Heart right ventricle (tissue), 16 donors: Measurements from ENCODE around the gene HADH. TPM values are rescaled to one million over a fixed set of nuclear protein-coding genes. Genes with fewer than 3 reads are reported as not detected.

Experiments used
- ATAC-seq, 8 donors: fragments of 200-7000 bp; cut with Tn5 transposase; one replicate each; pipeline ENCODE4 v1.9.1; 2020; ENCODE audit warnings: mild to moderate bottlenecking in 8 of 8, moderate library complexity in 8 of 8, moderate number of reproducible peaks in 1 of 8
- DNase-seq, 2 donors: peaks; one replicate each; pipeline ENCODE4 v3.0.0-alpha.2; 2020
- H3K27ac ChIP-seq, 10 donors: fragments of 200-600 bp; sonication (generic) in 2 of 10; one replicate each; pipeline versions ENCODE4 v1.5.0 to v1.8.0; 2020 to 2022; ENCODE audit warnings: mild to moderate bottlenecking in 3 of 10
- H3K27me3 ChIP-seq, 7 donors: fragments of 200-600 bp; one replicate each; pipeline ENCODE4 v1.8.0; 2021 to 2022; ENCODE audit warnings: mild to moderate bottlenecking in 2 of 7
- H3K36me3 ChIP-seq, 9 donors: fragments of 200-600 bp; sonication (generic) in 1 of 9; one replicate each; pipeline versions ENCODE4 v1.5.0 to v1.8.0; 2020 to 2022; ENCODE audit warnings: mild to moderate bottlenecking in 2 of 9
- H3K4me1 ChIP-seq, 9 donors: fragments of 200-600 bp; sonication (generic) in 1 of 9; one replicate each; pipeline versions ENCODE4 v1.5.0 to v1.8.0; 2020 to 2022; ENCODE audit warnings: mild to moderate bottlenecking in 4 of 9
- H3K4me3 ChIP-seq, 10 donors: fragments of 200-600 bp; sonication (generic) in 2 of 10; one replicate each; pipeline versions ENCODE4 v1.5.0 to v1.8.0; 2020 to 2022; ENCODE audit warnings: mild to moderate bottlenecking in 7 of 10, moderate library complexity in 2 of 10
- H3K9me3 ChIP-seq, 11 donors: fragments of 200-600 bp in 10 of 11; sonication (generic) in 2 of 11; one replicate each; pipeline versions ENCODE4 v1.5.0 to v1.8.0; 2013 to 2022; ENCODE audit warnings: mild to moderate bottlenecking in 2 of 11, control low read depth in 1 of 11, moderate library complexity in 1 of 11
- CTCF ChIP-seq, 9 donors: fragments of 200-600 bp; sonication (generic) in 2 of 9; IDR thresholded peaks; one replicate each; pipeline versions ENCODE4 v1.5.0 to v1.8.0; 2021 to 2022; ENCODE audit warnings: antibody characterized with exemption in 9 of 9, mild to moderate bottlenecking in 5 of 9, moderate library complexity in 1 of 9
- WGBS, 2 donors: extraction: QIAGEN DNeasy Blood & Tissue Kit; methylation state at CpG; one replicate each; pipeline ENCODE4 v1.1.7; 2013; ENCODE audit warnings: inconsistent platforms in 1 of 2; 5-methylcytosine and 5-hydroxymethylcytosine counted together
- intact Hi-C, 10 donors: fragments of 100-400 bp; cut with DNase I; formaldehyde crosslinking; loops; one replicate each; pipeline versions ENCODE4 v1.11.1 to v1.14.2; 2022
- polyA plus RNA-seq, 2 donors: library from polyadenylated mRNA; stranded (reverse); fragments of 200-250 nt; gene quantifications; one replicate each; pipeline ENCODE4 v1.2.3, GENCODE V29; 2013
- total RNA-seq, 10 donors: library from RNA; stranded (reverse); fragmentation: NEBNext Ultra II Directional in 3 of 10; extraction: Animal tissue kit (Norgen Biotek cat#: 25700) in 3 of 10; gene quantifications; one replicate each; pipeline versions ENCODE4 v1.2.1 to v1.2.4, GENCODE V29; 2021 to 2023
- donor health status: Arrhythmogenic right ventricular cardiomyopathy.
- donor health status: ischemic (EF 13 %, LVEDD 7.1; RV severe dilation, severe dysfunction).
- donor health status: healthy with polysubstance abuse.
- donor health status: DM: no; HTN: yes; CAD: no.
- donor health status: DM: no; HTN: no; CAD: no.
- donor health status: ischemic (EF 25% LVEDD 6.9; RV normal size, moderate dysfunction).
- donor health status: ischemic (EF 25% LVEDD 5.7; RV mildly dilated, moderate dysfunction).
- donor health status: healthy.
- donor health status: DM: yes; HTN: yes; CAD: no.
- donor health status: Ischemic cardiomyopathy.
- donor health status: ischemic (EF 35%, LVEDD 5.7; RV mildly dilated, moderate dysfunction).
- donor health status: nonischemic (EF 11% LVEDD 7.7; RV severe dilation, severe dysfunction).
- donor health status: DM: yes; HTN: yes; CAD: no.
- donor health status: PGD.
- donor health status: ischemic (EF 29% LVEDD 5.4; RV normal size, mild dysfunction).
- donor health status: nonischemic (EF 23%, LVEDD 6.1; RV moderate dilation, normal function).

The HADH gene
- total and polyA plus RNA-seq, 12 donors: 58.2 to 295 (median 235) TPM

- no peak for TF ChIP-seq CTCF (IDR thresholded peaks at IDR 0.05)
- Histone ChIP-seq H3K36me3 (peaks cover 0 to 50% (median 19%) of the 10 kb centered on the region in 9 donors), H3K9me3 (no peaks in the 10 kb centered on the region), H3K4me1 (peaks cover 0 to 11% (median 0%) of the 10 kb centered on the region in 9 donors), H3K27ac (no peak overlapping the region), H3K4me3 (no peak overlapping the region), H3K27me3 (no peaks in the 10 kb centered on the region)
- DNase-seq (no peak), ATAC-seq (peak in 3 of 8 donors; percentile 46 to 59 (median 56))
- WGBS, 2 donors: 60 to 70% methylated on average over 7 of the region's 7 CpGs
- intact Hi-C loops: no loop called here
Observed at GRCh38 chr4:108036213-108036612, 46.5 kb downstream of the HADH start.

DNA sequence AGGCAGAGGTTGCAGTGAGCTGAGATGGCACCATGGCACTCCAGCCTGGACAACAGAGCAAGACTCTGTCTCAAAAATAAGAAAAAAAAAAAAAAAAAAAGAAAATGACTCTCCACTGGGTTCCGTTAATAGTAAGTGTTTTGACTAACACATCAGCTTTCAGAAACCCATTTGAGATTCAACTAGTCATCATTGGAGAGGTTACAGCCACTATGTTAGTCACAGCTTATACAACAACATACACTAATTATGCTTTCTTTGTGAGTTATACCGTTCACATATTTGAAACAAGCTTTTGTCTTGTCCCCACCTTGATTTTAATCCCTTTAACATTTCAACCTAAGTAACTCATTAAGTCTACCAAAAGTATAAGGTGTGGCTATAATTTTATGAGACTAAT lies 48.2 kb downstream of the HADH start:
- TF ChIP-seq CTCF (IDR thresholded peaks at IDR 0.05): no peak
- H3K36me3 ChIP-seq: peaks cover 0 to 36% (median 15%) of the 10 kb centered on the region in 9 donors
- no peak overlapping the region for H3K27ac ChIP-seq
- ATAC-seq: no peak
- WGBS, 2 donors: 95 to 99% methylated on average over 2 of the region's 2 CpGs
- no peak for DNase-seq
- no peaks in the 10 kb centered on the region for H3K9me3 ChIP-seq
- H3K4me1 ChIP-seq: peaks cover 0 to 11% (median 0%) of the 10 kb centered on the region in 9 donors
- intact Hi-C loops: no loop called here
- no peaks in the 10 kb centered on the region for H3K27me3 ChIP-seq
- H3K4me3 ChIP-seq: no peak overlapping the region

DNA sequence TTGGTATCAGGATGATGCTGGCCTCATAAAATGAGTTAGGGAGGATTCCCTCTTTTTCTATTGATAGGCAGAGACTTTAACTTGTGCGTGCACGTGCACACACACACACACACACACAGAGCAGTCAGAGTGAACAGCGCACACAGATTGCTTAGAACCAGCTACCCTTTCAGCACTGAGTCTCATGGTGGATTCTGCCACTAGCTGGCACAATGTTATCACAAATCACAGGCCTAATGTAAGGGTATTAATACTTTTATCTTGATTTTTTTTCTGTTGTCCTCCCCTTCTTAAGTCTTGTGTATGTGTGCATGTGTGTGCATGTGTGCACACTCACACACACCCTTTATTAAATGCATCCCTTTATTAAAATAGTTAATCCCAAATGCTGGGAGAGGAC lies 53.2 kb downstream of the HADH start:
- Histone ChIP-seq H3K36me3 (no peaks in the 10 kb centered on the region), H3K9me3 (no peaks in the 10 kb centered on the region), H3K27me3 (no peaks in the 10 kb centered on the region), H3K4me3 (no peak overlapping the region), H3K27ac (no peak overlapping the region), H3K4me1 (peaks cover 0 to 9% (median 0%) of the 10 kb centered on the region in 9 donors)
- WGBS, 2 donors: 92 to 94% methylated on average over 3 of the region's 3 CpGs
- no peak for DNase-seq
- intact Hi-C loops: no loop called here
- no peak for TF ChIP-seq CTCF (IDR thresholded peaks at IDR 0.05)
- no peak for ATAC-seq

GRCh38 chr4:108043526-108043925 lies 53.8 kb downstream of the HADH start:
- Histone ChIP-seq H3K27me3 (no peaks in the 10 kb centered on the region), H3K4me3 (no peak overlapping the region), H3K27ac (no peak overlapping the region), H3K36me3 (no peaks in the 10 kb centered on the region), H3K4me1 (peaks cover 0 to 9% (median 0%) of the 10 kb centered on the region in 9 donors), H3K9me3 (no peaks in the 10 kb centered on the region)
- TF ChIP-seq CTCF (IDR thresholded peaks at IDR 0.05): no peak
- ATAC-seq (peak in 1 of 8 donors; percentile 12), DNase-seq (no peak)
- intact Hi-C loops: no loop called here
- WGBS, 2 donors: 76 to 87% methylated on average over 5 of the region's 5 CpGs
